Activated naive CD8-positive, alpha-beta T cell treated with anti-CD3 and anti-CD28 coated beads for 36 hours (primary cell): ENCODE results near the gene ADAMTSL3. TPM values are rescaled to one million over a fixed set of nuclear protein-coding genes. Genes with fewer than 3 reads are reported as not detected.
"Not testable (repeated sequence)": the region's sequence is repeated elsewhere in the genome, so short reads cannot be mapped to it uniquely, and the experiment has no call there.

ENCODE experiments used
- DNase-seq: peaks from one replicate; pipeline ENCODE4 v3.0.0; 2021
- H3K27ac Mint-ChIP-seq: one replicate; pipeline ENCODE4 v1.8.0; 2022; ENCODE audit warnings: mild to moderate bottlenecking, moderate library complexity, mixed read lengths
- H3K27me3 Mint-ChIP-seq: one replicate; pipeline ENCODE4 v1.8.0; 2022; ENCODE audit warnings: mild to moderate bottlenecking, mixed read lengths
- H3K36me3 Mint-ChIP-seq: one replicate; pipeline ENCODE4 v1.8.0; 2021; ENCODE audit warnings: mild to moderate bottlenecking, mixed read lengths
- H3K4me1 Mint-ChIP-seq: one replicate; pipeline ENCODE4 v1.8.0; 2021; ENCODE audit warnings: mixed read lengths
- H3K4me3 Mint-ChIP-seq: one replicate; pipeline ENCODE4 v1.8.0; 2022; ENCODE audit warnings: mild to moderate bottlenecking, moderate library complexity, mixed read lengths
- H3K9me3 Mint-ChIP-seq: one replicate; pipeline ENCODE4 v1.8.0; 2022; ENCODE audit warnings: mixed read lengths
- total RNA-seq, 2 experiments: library from RNA; stranded (reverse); gene quantifications; one replicate each; pipeline ENCODE4 v1.2.3, GENCODE V29; 2021

ADAMTSL3 gene
- total RNA-seq, 2 experiments from 2014 or later: not detected

GRCh38 chr15:83930392-83931212, 276.7 kb downstream of the ADAMTSL3 start:
- Mint-ChIP-seq H3K4me3 (no peak overlapping the region), H3K27ac (no peak overlapping the region), H3K9me3 (peaks cover 8% of the 10 kb centered on the region), H3K4me1 (peaks cover 10% of the 10 kb centered on the region), H3K36me3 (no peaks in the 10 kb centered on the region), H3K27me3 (peaks cover 17% of the 10 kb centered on the region)
- DNase-seq: no peak

- Mint-ChIP-seq H3K36me3 (no peaks in the 10 kb centered on the region), H3K4me3 (no peak overlapping the region), H3K4me1 (no peaks in the 10 kb centered on the region), H3K9me3 (peaks cover 8% of the 10 kb centered on the region), H3K27me3 (peaks cover 14% of the 10 kb centered on the region), H3K27ac (no peak overlapping the region)
- no peak for DNase-seq
Observed at GRCh38 chr15:83935774-83936173, 281.9 kb downstream of the ADAMTSL3 start.

- no peaks in the 10 kb centered on the region for H3K36me3 Mint-ChIP-seq
- no peak for DNase-seq
Observed at GRCh38 chr15:83940136-83940535, 286.2 kb downstream of the ADAMTSL3 start.

GRCh38 chr15:83943043-83943442, 289.1 kb downstream of the ADAMTSL3 start:
- no peaks in the 10 kb centered on the region for H3K9me3 Mint-ChIP-seq
- no peak overlapping the region for H3K27ac Mint-ChIP-seq
- no peaks in the 10 kb centered on the region for H3K36me3 Mint-ChIP-seq
- no peak for DNase-seq
- H3K4me1 Mint-ChIP-seq: no peaks in the 10 kb centered on the region
- peaks cover 5% of the 10 kb centered on the region for H3K27me3 Mint-ChIP-seq
- no peak overlapping the region for H3K4me3 Mint-ChIP-seq

More at GRCh38 chr15:83940136-83940535, 286.2 kb downstream of the ADAMTSL3 start:
- Mint-ChIP-seq H3K4me3 (no peak overlapping the region), H3K4me1 (no peaks in the 10 kb centered on the region), H3K27ac (no peak overlapping the region), H3K27me3 (peaks cover 16% of the 10 kb centered on the region), H3K9me3 (peaks cover 2% of the 10 kb centered on the region)

GRCh38 chr15:83943849-83944404, 290.0 kb downstream of the ADAMTSL3 start:
- Mint-ChIP-seq H3K4me1 (no peaks in the 10 kb centered on the region), H3K27me3 (peaks cover 5% of the 10 kb centered on the region), H3K27ac (no peak overlapping the region), H3K36me3 (no peaks in the 10 kb centered on the region), H3K9me3 (no peaks in the 10 kb centered on the region), H3K4me3 (no peak overlapping the region)
- DNase-seq: no peak

GRCh38 chr15:83947156-83947555, 293.2 kb downstream of the ADAMTSL3 start:
- no peak for DNase-seq
- Mint-ChIP-seq H3K4me3 (no peak overlapping the region), H3K27ac (no peak overlapping the region), H3K4me1 (no peaks in the 10 kb centered on the region), H3K27me3 (peaks cover 19% of the 10 kb centered on the region), H3K36me3 (no peaks in the 10 kb centered on the region), H3K9me3 (peaks cover 3% of the 10 kb centered on the region)

- no peak overlapping the region for H3K27ac Mint-ChIP-seq
- peaks cover 7% of the 10 kb centered on the region for H3K9me3 Mint-ChIP-seq
- H3K36me3 Mint-ChIP-seq: no peaks in the 10 kb centered on the region
- peaks cover 34% of the 10 kb centered on the region for H3K27me3 Mint-ChIP-seq
- no peaks in the 10 kb centered on the region for H3K4me1 Mint-ChIP-seq
- DNase-seq: no peak
- no peak overlapping the region for H3K4me3 Mint-ChIP-seq
Observed at GRCh38 chr15:83954506-83954905, 300.6 kb downstream of the ADAMTSL3 start.

GRCh38 chr15:83955806-83956265, 301.9 kb downstream of the ADAMTSL3 start:
- Mint-ChIP-seq H3K27ac (no peak overlapping the region), H3K27me3 (peaks cover 34% of the 10 kb centered on the region), H3K9me3 (peaks cover 7% of the 10 kb centered on the region), H3K36me3 (no peaks in the 10 kb centered on the region), H3K4me1 (no peaks in the 10 kb centered on the region), H3K4me3 (no peak overlapping the region)
- no peak for DNase-seq

- H3K4me1 Mint-ChIP-seq: no peaks in the 10 kb centered on the region
- no peak overlapping the region for H3K4me3 Mint-ChIP-seq
- no peak for DNase-seq
- H3K9me3 Mint-ChIP-seq: peaks cover 6% of the 10 kb centered on the region
- H3K27ac Mint-ChIP-seq: no peak overlapping the region
- no peaks in the 10 kb centered on the region for H3K36me3 Mint-ChIP-seq
- H3K27me3 Mint-ChIP-seq: peaks cover 28% of the 10 kb centered on the region
Observed at GRCh38 chr15:83956887-83957286, 303.0 kb downstream of the ADAMTSL3 start.

GRCh38 chr15:83959477-83959876, 305.6 kb downstream of the ADAMTSL3 start:
- Mint-ChIP-seq H3K4me3 (no peak overlapping the region), H3K27ac (no peak overlapping the region), H3K27me3 (peaks cover 8% of the 10 kb centered on the region), H3K9me3 (peaks cover 3% of the 10 kb centered on the region), H3K36me3 (no peaks in the 10 kb centered on the region), H3K4me1 (no peaks in the 10 kb centered on the region)
- no peak for DNase-seq

GRCh38 chr15:83960192-83960829, 306.4 kb downstream of the ADAMTSL3 start:
- DNase-seq: no peak
- Mint-ChIP-seq H3K27me3 (peaks cover 5% of the 10 kb centered on the region), H3K4me3 (no peak overlapping the region), H3K27ac (no peak overlapping the region), H3K9me3 (peaks cover 7% of the 10 kb centered on the region), H3K36me3 (no peaks in the 10 kb centered on the region), H3K4me1 (no peaks in the 10 kb centered on the region)

GRCh38 chr15:83961311-83961710, 307.4 kb downstream of the ADAMTSL3 start:
- H3K9me3 Mint-ChIP-seq: peaks cover 11% of the 10 kb centered on the region
- no peak for DNase-seq
- H3K27me3 Mint-ChIP-seq: peaks cover 8% of the 10 kb centered on the region
- no peak overlapping the region for H3K27ac Mint-ChIP-seq
- H3K4me1 Mint-ChIP-seq: no peaks in the 10 kb centered on the region
- no peaks in the 10 kb centered on the region for H3K36me3 Mint-ChIP-seq
- H3K4me3 Mint-ChIP-seq: no peak overlapping the region

GRCh38 chr15:83964967-83965366, 311.0 kb downstream of the ADAMTSL3 start:
- not testable (repeated sequence) for H3K4me3 Mint-ChIP-seq, H3K4me1 Mint-ChIP-seq, H3K27ac Mint-ChIP-seq, DNase-seq, H3K27me3 Mint-ChIP-seq, H3K36me3 Mint-ChIP-seq
- peaks cover 14% of the 10 kb centered on the region for H3K9me3 Mint-ChIP-seq

- Mint-ChIP-seq H3K4me3 (no peak overlapping the region), H3K27ac (no peak overlapping the region), H3K4me1 (no peaks in the 10 kb centered on the region), H3K9me3 (peaks cover 7% of the 10 kb centered on the region), H3K27me3 (peaks cover 8% of the 10 kb centered on the region), H3K36me3 (no peaks in the 10 kb centered on the region)
- DNase-seq: no peak
Observed at GRCh38 chr15:83970295-83970890, 316.5 kb downstream of the ADAMTSL3 start.

GRCh38 chr15:83971992-83972391, 318.1 kb downstream of the ADAMTSL3 start:
- Mint-ChIP-seq H3K36me3 (no peaks in the 10 kb centered on the region), H3K27me3 (peaks cover 5% of the 10 kb centered on the region), H3K9me3 (peaks cover 3% of the 10 kb centered on the region), H3K27ac (no peak overlapping the region), H3K4me3 (no peak overlapping the region), H3K4me1 (no peaks in the 10 kb centered on the region)
- no peak for DNase-seq
